ENCODE measurements around the gene RMC1. TPM values are rescaled to one million over a fixed set of nuclear protein-coding genes. Genes with fewer than 3 reads are reported as not detected.
"Not testable (repeated sequence)": the region's sequence is repeated elsewhere in the genome, so short reads cannot be mapped to it uniquely, and the experiment has no call there.

RMC1 gene
- total RNA-seq, 2 donors from 2014 or later, result 58.8 to 61.1 TPM

GRCh38 chr18:23567671-23568070 is 64.4 kb downstream of the RMC1 start:
- Mint-ChIP-seq H3K4me1 (ENCODE audit: low read depth in 2 of 2) (peaks cover 60 to 74% of the 10 kb centered on the region in 2 donors), H3K4me3 (peak overlapping the region; percentile 28), H3K9me3 (no peaks in the 10 kb centered on the region), H3K27ac (peak overlapping the region; percentile 77 to 83), H3K27me3 (no peaks in the 10 kb centered on the region), H3K36me3 (peaks cover 44% of the 10 kb centered on the region)
- no peak for DNase-seq (ENCODE audit: low spot score)
- ATAC-seq, result no peak

GRCh38 chr18:23568281-23569138 is 65.2 kb downstream of the RMC1 start:
- no peak overlapping the region for H3K4me3 Mint-ChIP-seq
- no peaks in the 10 kb centered on the region for H3K9me3 Mint-ChIP-seq
- DNase-seq (ENCODE audit: low spot score), result no peak
- no peaks in the 10 kb centered on the region for H3K27me3 Mint-ChIP-seq
- peaks cover 56 to 70% of the 10 kb centered on the region in 2 donors for H3K4me1 Mint-ChIP-seq (ENCODE audit: low read depth in 2 of 2)
- peak overlapping the region; percentile 77 to 83 for H3K27ac Mint-ChIP-seq
- ATAC-seq, result no peak
- peaks cover 38% of the 10 kb centered on the region for H3K36me3 Mint-ChIP-seq

GRCh38 chr18:23569299-23570063 is 66.2 kb downstream of the RMC1 start:
- Mint-ChIP-seq H3K27ac (peak overlapping the region; percentile 77 to 83), H3K9me3 (no peaks in the 10 kb centered on the region), H3K27me3 (no peaks in the 10 kb centered on the region), H3K4me1 (ENCODE audit: low read depth in 2 of 2) (peaks cover 61 to 73% of the 10 kb centered on the region in 2 donors), H3K4me3 (no peak overlapping the region), H3K36me3 (peaks cover 36% of the 10 kb centered on the region)
- ATAC-seq, result no peak
- DNase-seq (ENCODE audit: low spot score), result no peak

- H3K27ac Mint-ChIP-seq, result peak overlapping the region; percentile 77 to 83
- H3K36me3 Mint-ChIP-seq, result peaks cover 29% of the 10 kb centered on the region
- peaks cover 66 to 69% of the 10 kb centered on the region in 2 donors for H3K4me1 Mint-ChIP-seq (ENCODE audit: low read depth in 2 of 2)
- H3K4me3 Mint-ChIP-seq, result peak overlapping the region; percentile 69
- DNase-seq (ENCODE audit: low spot score) (peak; percentile 68), ATAC-seq (peak; percentile 77 to 83)
- H3K27me3 Mint-ChIP-seq, result no peaks in the 10 kb centered on the region
- H3K9me3 Mint-ChIP-seq, result no peaks in the 10 kb centered on the region
Measured at GRCh38 chr18:23570912-23571504, 67.7 kb downstream of the RMC1 start.

GRCh38 chr18:23572012-23572411 is 68.7 kb downstream of the RMC1 start:
- Mint-ChIP-seq H3K27me3 (no peaks in the 10 kb centered on the region), H3K27ac (peak overlapping the region; percentile 95 to 99), H3K36me3 (peaks cover 26% of the 10 kb centered on the region), H3K4me1 (ENCODE audit: low read depth in 2 of 2) (peaks cover 68 to 70% of the 10 kb centered on the region in 2 donors), H3K9me3 (no peaks in the 10 kb centered on the region), H3K4me3 (peak overlapping the region; percentile 49)
- ATAC-seq (no peak), DNase-seq (ENCODE audit: low spot score) (no peak)

GRCh38 chr18:23572570-23572969 is 69.3 kb downstream of the RMC1 start:
- peak overlapping the region; percentile 95 to 99 for H3K27ac Mint-ChIP-seq
- H3K9me3 Mint-ChIP-seq, result no peaks in the 10 kb centered on the region
- DNase-seq (ENCODE audit: low spot score), result no peak
- H3K27me3 Mint-ChIP-seq, result no peaks in the 10 kb centered on the region
- H3K4me3 Mint-ChIP-seq, result peak overlapping the region; percentile 49
- H3K36me3 Mint-ChIP-seq, result peaks cover 21% of the 10 kb centered on the region
- peaks cover 64 to 65% of the 10 kb centered on the region in 2 donors for H3K4me1 Mint-ChIP-seq (ENCODE audit: low read depth in 2 of 2)
- no peak for ATAC-seq

- Mint-ChIP-seq H3K4me3 (peak overlapping the region; percentile 85), H3K9me3 (no peaks in the 10 kb centered on the region), H3K4me1 (ENCODE audit: low read depth in 2 of 2) (peaks cover 62 to 63% of the 10 kb centered on the region in 2 donors), H3K27me3 (no peaks in the 10 kb centered on the region), H3K27ac (peak overlapping the region; percentile 95 to 99), H3K36me3 (peaks cover 16% of the 10 kb centered on the region)
- DNase-seq (ENCODE audit: low spot score) (no peak), ATAC-seq (no peak)
Measured at GRCh38 chr18:23573020-23573419, 69.7 kb downstream of the RMC1 start.

GRCh38 chr18:23573626-23574431 is 70.5 kb downstream of the RMC1 start:
- Mint-ChIP-seq H3K27ac (peak overlapping the region; percentile 95 to 99), H3K4me3 (peak overlapping the region; percentile 85), H3K36me3 (peaks cover 14% of the 10 kb centered on the region), H3K9me3 (no peaks in the 10 kb centered on the region), H3K27me3 (no peaks in the 10 kb centered on the region), H3K4me1 (ENCODE audit: low read depth in 2 of 2) (peaks cover 61 to 64% of the 10 kb centered on the region in 2 donors)
- peak; percentile 83 to 91 for ATAC-seq
- DNase-seq (ENCODE audit: low spot score), result peak; percentile 82

GRCh38 chr18:23574611-23575308 is 71.4 kb downstream of the RMC1 start:
- DNase-seq (ENCODE audit: low spot score) (no peak), ATAC-seq (no peak)
- Mint-ChIP-seq H3K36me3 (peaks cover 15% of the 10 kb centered on the region), H3K4me3 (peak overlapping the region; percentile 85), H3K4me1 (ENCODE audit: low read depth in 2 of 2) (peaks cover 61 to 69% of the 10 kb centered on the region in 2 donors), H3K9me3 (no peaks in the 10 kb centered on the region), H3K27me3 (no peaks in the 10 kb centered on the region), H3K27ac (peak overlapping the region; percentile 95 to 99)

GRCh38 chr18:23575309-23575651 is 72.0 kb downstream of the RMC1 start:
- Mint-ChIP-seq H3K9me3 (no peaks in the 10 kb centered on the region), H3K4me3 (peak overlapping the region; percentile 85), H3K27ac (peak overlapping the region; percentile 95 to 99), H3K27me3 (no peaks in the 10 kb centered on the region), H3K36me3 (peaks cover 15% of the 10 kb centered on the region), H3K4me1 (ENCODE audit: low read depth in 2 of 2) (peaks cover 64 to 69% of the 10 kb centered on the region in 2 donors)
- DNase-seq (ENCODE audit: low spot score) (no peak), ATAC-seq (no peak)

GRCh38 chr18:23577521-23577920 is 74.2 kb downstream of the RMC1 start:
- Mint-ChIP-seq H3K4me1 (ENCODE audit: low read depth in 2 of 2) (peaks cover 65 to 72% of the 10 kb centered on the region in 2 donors), H3K36me3 (peaks cover 15% of the 10 kb centered on the region)
- not testable (repeated sequence) for ATAC-seq; H3K27me3 Mint-ChIP-seq; H3K9me3 Mint-ChIP-seq; DNase-seq (ENCODE audit: low spot score); H3K27ac Mint-ChIP-seq; H3K4me3 Mint-ChIP-seq

- peaks cover 15% of the 10 kb centered on the region for H3K36me3 Mint-ChIP-seq
- no peaks in the 10 kb centered on the region for H3K9me3 Mint-ChIP-seq
- DNase-seq (ENCODE audit: low spot score) (no peak), ATAC-seq (no peak)
- H3K4me1 Mint-ChIP-seq (ENCODE audit: low read depth in 2 of 2), result peaks cover 66 to 73% of the 10 kb centered on the region in 2 donors
- H3K27ac Mint-ChIP-seq, result peak overlapping the region; percentile 67 to 69
- no peaks in the 10 kb centered on the region for H3K27me3 Mint-ChIP-seq
- H3K4me3 Mint-ChIP-seq, result peak overlapping the region; percentile 52
Measured at GRCh38 chr18:23578067-23578701, 74.9 kb downstream of the RMC1 start.

Data from natural killer cell treated with Interleukin-12 subunit alpha and Interleukin-12 subunit beta and Interleukin-15 and Interleukin-18, amount 100 ng/mL, for 72 hours (primary cell).